ENCODE measurements around the gene DTWD2. TPM values are rescaled to one million over a fixed set of nuclear protein-coding genes. Genes with fewer than 3 reads are reported as not detected.

The DTWD2 gene
- polyA plus RNA-seq, 1 of the 3 experiments (the other 2 are of a cell fraction), result 2.5 TPM

GRCh38 chr5:118806571-118806970, 181.8 kb downstream of the DTWD2 start:
- TF ChIP-seq USF1 (IDR thresholded peaks at IDR 0.05; ENCODE audit: borderline replicate concordance, low read depth) (no peak), NFIC (IDR thresholded peaks at IDR 0.05; ENCODE audit: borderline replicate concordance) (no peak), RAD21 (IDR thresholded peaks at IDR 0.05; ENCODE audit: low read length) (no peak), MAX (IDR thresholded peaks at IDR 0.05; ENCODE audit: low read depth) (no peak), YY1 (IDR thresholded peaks at IDR 0.05; ENCODE audit: low read depth) (no peak), CTCF (IDR thresholded peaks at IDR 0.05) (no peak), MXI1 (IDR thresholded peaks at IDR 0.05; ENCODE audit: low read depth, low read length) (no peak), JUND (IDR thresholded peaks at IDR 0.05) (no peak), TCF12 (IDR thresholded peaks at IDR 0.05) (no peak), ELF1 (IDR thresholded peaks at IDR 0.05) (no peak)
- WGBS (ENCODE audit: low lambda C conversion rate), result 55% methylated on average over 4 of the region's 4 CpGs
- no peaks in the 10 kb centered on the region for H3K79me2 ChIP-seq (ENCODE audit: insufficient read depth)
- no peaks in the 10 kb centered on the region for H3K27me3 ChIP-seq (ENCODE audit: insufficient read depth)
- no peaks in the 10 kb centered on the region for H3K4me1 ChIP-seq (ENCODE audit: control insufficient read depth in 1 of 2, insufficient read depth in 2 of 2, low read depth in 1 of 2, low read length in 1 of 2)
- H3K9me2 ChIP-seq, result no peaks in the 10 kb centered on the region
- H3K9ac ChIP-seq, result no peak overlapping the region
- H3K4me2 ChIP-seq, result no peak overlapping the region
- H3K36me3 ChIP-seq (replicated peaks in 1 of 2; ENCODE audit: control insufficient read depth in 1 of 2, insufficient read depth in 2 of 2, low read length in 1 of 2), result no peaks in the 10 kb centered on the region
- H3K9me3 ChIP-seq, result no peaks in the 10 kb centered on the region
- POLR2A ChIA-PET, result no interaction called here
- H3K4me3 ChIP-seq (ENCODE audit: low read depth in 2 of 2, low read length in 1 of 2), result no peak overlapping the region
- DNase-seq, result no peak
- CTCF ChIA-PET, result no interaction called here
- H2AFZ ChIP-seq (ENCODE audit: low read depth), result no peak overlapping the region
- no peaks in the 10 kb centered on the region for H4K20me1 ChIP-seq (ENCODE audit: insufficient read depth)
- H3K27ac ChIP-seq (ENCODE audit: low read depth in 2 of 2, low read length in 1 of 2), result no peak overlapping the region
- H3F3A ChIP-seq (replicated peaks; ENCODE audit: insufficient read depth), result no peaks in the 10 kb centered on the region

GRCh38 chr5:118802335-118802734, 186.0 kb downstream of the DTWD2 start:
- CTCF ChIA-PET, result interaction anchor here (1.0 to 1.5 kb wide), 2 partner anchors 9 to 11 kb away, joined by 3 to 5 read pairs; no protein-coding TSS in a partner anchor
- Histone ChIP-seq H2AFZ (ENCODE audit: low read depth) (no peak overlapping the region), H3F3A (replicated peaks; ENCODE audit: insufficient read depth) (no peaks in the 10 kb centered on the region), H3K4me1 (ENCODE audit: control insufficient read depth in 1 of 2, insufficient read depth in 2 of 2, low read depth in 1 of 2, low read length in 1 of 2) (no peaks in the 10 kb centered on the region), H3K27ac (ENCODE audit: low read depth in 2 of 2, low read length in 1 of 2) (no peak overlapping the region), H3K9me3 (no peaks in the 10 kb centered on the region), H4K20me1 (ENCODE audit: insufficient read depth) (no peaks in the 10 kb centered on the region), H3K9ac (no peak overlapping the region), H3K36me3 (replicated peaks in 1 of 2; ENCODE audit: control insufficient read depth in 1 of 2, insufficient read depth in 2 of 2, low read length in 1 of 2) (no peaks in the 10 kb centered on the region), H3K27me3 (ENCODE audit: insufficient read depth) (no peaks in the 10 kb centered on the region), H3K9me2 (no peaks in the 10 kb centered on the region), H3K4me3 (ENCODE audit: low read depth in 2 of 2, low read length in 1 of 2) (no peak overlapping the region), H3K79me2 (ENCODE audit: insufficient read depth) (no peaks in the 10 kb centered on the region), H3K4me2 (no peak overlapping the region)
- DNase-seq, result no peak
- WGBS (ENCODE audit: low lambda C conversion rate), result 31% methylated on average over 2 of the region's 2 CpGs
- TF ChIP-seq RCOR1 (IDR thresholded peaks at IDR 0.05; ENCODE audit: low read length) (no peak), FOSL2 (IDR thresholded peaks at IDR 0.05; ENCODE audit: borderline replicate concordance, low read depth) (no peak), TCF12 (IDR thresholded peaks at IDR 0.05) (no peak), ZBTB33 (IDR thresholded peaks at IDR 0.05; ENCODE audit: borderline replicate concordance, low read depth) (no peak), CHD2 (IDR thresholded peaks at IDR 0.05; ENCODE audit: low read length, partially characterized antibody) (no peak), RXRA (IDR thresholded peaks at IDR 0.05; ENCODE audit: borderline replicate concordance, low read depth) (no peak), TEAD4 (IDR thresholded peaks at IDR 0.05; ENCODE audit: borderline replicate concordance, insufficient read depth) (no peak), FOXJ3 (CRISPR knock-in tag; IDR thresholded peaks at IDR 0.05) (no peak)
- POLR2A ChIA-PET, result no interaction called here

Measured in SK-N-SH (cell line).